Inflammatory macrophage treated with lipopolysaccharide for 1 hour (primary cell): ENCODE data around the gene C2orf76.
"Not testable (repeated sequence)": the region's sequence is repeated elsewhere in the genome, so short reads cannot be mapped to it uniquely, and the experiment has no call there.

Experiments
- DNase-seq, 2 donors: peaks; one replicate each; pipeline ENCODE4 v3.0.0-alpha.2; 2020 to 2022

C2orf76 gene

GRCh38 chr2:119366649-119367471 lies at the start of gene C2orf76, which contains the start of gene DBI:
Gene C2orf76, minus strand, starts transcription at chr2:119366834. Its CDS starts 26,875 bp downstream, at chr2:119339959.
Gene DBI, plus strand, starts transcription at chr2:119366977. Its CDS starts 75 bp downstream, at chr2:119367052.
- peak; percentile 96 to 99 for DNase-seq

- DNase-seq: no peak
Measured at GRCh38 chr2:119415630-119416029, 49.0 kb upstream of the C2orf76 start.

GRCh38 chr2:119414894-119415293 lies 48.3 kb upstream of the C2orf76 start:
- DNase-seq: no peak

GRCh38 chr2:119409506-119409905 lies 42.9 kb upstream of the C2orf76 start:
- DNase-seq: no peak

GRCh38 chr2:119408221-119408619 lies 41.6 kb upstream of the C2orf76 start:
- DNase-seq: no peak

GRCh38 chr2:119407430-119408220 lies 41.0 kb upstream of the C2orf76 start:
- peak; percentile 45 to 82 for DNase-seq

- DNase-seq: no peak
Measured at GRCh38 chr2:119405151-119405550, 38.5 kb upstream of the C2orf76 start.

- not testable (repeated sequence) for DNase-seq
Measured at GRCh38 chr2:119403618-119404017, 37.0 kb upstream of the C2orf76 start.

GRCh38 chr2:119402645-119403560 lies 36.3 kb upstream of the C2orf76 start:
- peak in 1 of 2 donors; percentile 50 for DNase-seq

- DNase-seq: no peak
Measured at GRCh38 chr2:119402106-119402505, 35.5 kb upstream of the C2orf76 start.

GRCh38 chr2:119397196-119397595 lies 30.6 kb upstream of the C2orf76 start:
- no peak for DNase-seq

- DNase-seq: no peak
Measured at GRCh38 chr2:119393971-119394748, 27.5 kb upstream of the C2orf76 start.

GRCh38 chr2:119389615-119390306 lies 23.1 kb upstream of the C2orf76 start:
- no peak for DNase-seq

- peak; percentile 94 to 99 for DNase-seq
Measured at GRCh38 chr2:119387381-119388129, 20.9 kb upstream of the C2orf76 start.

- DNase-seq: peak; percentile 27 to 68
Measured at GRCh38 chr2:119385466-119385865, 18.8 kb upstream of the C2orf76 start.

GRCh38 chr2:119384971-119385370 lies 18.3 kb upstream of the C2orf76 start:
- no peak for DNase-seq

GRCh38 chr2:119383410-119384140 lies 16.9 kb upstream of the C2orf76 start:
- no peak for DNase-seq

GRCh38 chr2:119378566-119378965 lies 11.9 kb upstream of the C2orf76 start:
- DNase-seq: no peak

GRCh38 chr2:119377993-119378345 lies 11.3 kb upstream of the C2orf76 start:
- no peak for DNase-seq
